ENCODE data around the gene BIVM. TPM values are rescaled to one million over a fixed set of nuclear protein-coding genes. Genes with fewer than 3 reads are reported as not detected.

BIVM gene
- total and polyA plus RNA-seq, 4 donors = 7.4 to 17.8 (median 11.3) TPM

GRCh38 chr13:102863590-102863989, 64.7 kb downstream of the BIVM start:
- TF ChIP-seq ATF3 (IDR thresholded peaks at IDR 0.05) (peak; percentile 76), RAD21 (IDR thresholded peaks at IDR 0.05) (peak; percentile 39 to 43), HNF4A (conservative IDR thresholded peaks at IDR 0.05) (peak; percentile 79 to 92), HNF4G (IDR thresholded peaks at IDR 0.05) (no peak), FOXA1 (IDR thresholded peaks at IDR 0.05) (peak; percentile 38), RXRA (IDR thresholded peaks at IDR 0.05) (peak; percentile 98), NR2F2 (IDR thresholded peaks at IDR 0.05) (no peak), SP1 (IDR thresholded peaks at IDR 0.05) (peak; percentile 89), CTCF (IDR thresholded peaks at IDR 0.05; ENCODE audit: low read depth, low read length, missing input control) (no peak), YY1 (IDR thresholded peaks at IDR 0.05) (peak; percentile 67), ZBTB33 (IDR thresholded peaks at IDR 0.05) (peak; percentile 65), GABPA (IDR thresholded peaks at IDR 0.05 in 1 of 2, conservative IDR thresholded peaks at IDR 0.05 in 1 of 2) (peak in 1 of 2 donors; percentile 52), JUND (IDR thresholded peaks at IDR 0.05) (peak; percentile 71 to 82), FOXA2 (IDR thresholded peaks at IDR 0.05) (peak; percentile 52), EGR1 (IDR thresholded peaks at IDR 0.05; ENCODE audit: low read depth in 2 of 2) (peak in 1 of 2 donors; percentile 45), TAF1 (conservative IDR thresholded peaks at IDR 0.05) (no peak), MAX (IDR thresholded peaks at IDR 0.05) (peak; percentile 48)
- TF ChIP-seq, protein P1, sequence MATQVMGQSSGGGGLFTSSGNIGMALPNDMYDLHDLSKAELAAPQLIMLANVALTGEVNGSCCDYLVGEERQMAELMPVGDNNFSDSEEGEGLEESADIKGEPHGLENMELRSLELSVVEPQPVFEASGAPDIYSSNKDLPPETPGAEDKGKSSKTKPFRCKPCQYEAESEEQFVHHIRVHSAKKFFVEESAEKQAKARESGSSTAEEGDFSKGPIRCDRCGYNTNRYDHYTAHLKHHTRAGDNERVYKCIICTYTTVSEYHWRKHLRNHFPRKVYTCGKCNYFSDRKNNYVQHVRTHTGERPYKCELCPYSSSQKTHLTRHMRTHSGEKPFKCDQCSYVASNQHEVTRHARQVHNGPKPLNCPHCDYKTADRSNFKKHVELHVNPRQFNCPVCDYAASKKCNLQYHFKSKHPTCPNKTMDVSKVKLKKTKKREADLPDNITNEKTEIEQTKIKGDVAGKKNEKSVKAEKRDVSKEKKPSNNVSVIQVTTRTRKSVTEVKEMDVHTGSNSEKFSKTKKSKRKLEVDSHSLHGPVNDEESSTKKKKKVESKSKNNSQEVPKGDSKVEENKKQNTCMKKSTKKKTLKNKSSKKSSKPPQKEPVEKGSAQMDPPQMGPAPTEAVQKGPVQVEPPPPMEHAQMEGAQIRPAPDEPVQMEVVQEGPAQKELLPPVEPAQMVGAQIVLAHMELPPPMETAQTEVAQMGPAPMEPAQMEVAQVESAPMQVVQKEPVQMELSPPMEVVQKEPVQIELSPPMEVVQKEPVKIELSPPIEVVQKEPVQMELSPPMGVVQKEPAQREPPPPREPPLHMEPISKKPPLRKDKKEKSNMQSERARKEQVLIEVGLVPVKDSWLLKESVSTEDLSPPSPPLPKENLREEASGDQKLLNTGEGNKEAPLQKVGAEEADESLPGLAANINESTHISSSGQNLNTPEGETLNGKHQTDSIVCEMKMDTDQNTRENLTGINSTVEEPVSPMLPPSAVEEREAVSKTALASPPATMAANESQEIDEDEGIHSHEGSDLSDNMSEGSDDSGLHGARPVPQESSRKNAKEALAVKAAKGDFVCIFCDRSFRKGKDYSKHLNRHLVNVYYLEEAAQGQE (IDR thresholded peaks at IDR 0.05) = peak; percentile 30
- no peak for DNase-seq (ENCODE audit: low spot score)
- H3K9ac ChIP-seq (ENCODE audit: low read depth in 1 of 2, low read length in 2 of 2) = no peak overlapping the region
- no peak overlapping the region for H3K4me3 ChIP-seq (ENCODE audit: low read depth in 1 of 3, low read length in 3 of 3)
- H3K27me3 ChIP-seq (ENCODE audit: control insufficient read depth in 4 of 4, insufficient read depth in 4 of 4, low read length in 3 of 4) = no peaks in the 10 kb centered on the region
- 31% methylated on average over 4 of the region's 4 CpGs for WGBS
- H3K9me3 ChIP-seq (ENCODE audit: control insufficient read depth in 4 of 4, low read length in 3 of 4) = no peaks in the 10 kb centered on the region
- H3K36me3 ChIP-seq (ENCODE audit: control insufficient read depth in 4 of 4, insufficient read depth in 3 of 4, low read depth in 1 of 4, low read length in 3 of 4) = peaks cover 14 to 80% (median 71%) of the 10 kb centered on the region in 4 donors
- H3K4me1 ChIP-seq (ENCODE audit: control insufficient read depth in 4 of 4, insufficient read depth in 4 of 4, low read length in 3 of 4) = peaks cover 4 to 28% (median 25%) of the 10 kb centered on the region in 4 donors
- H3K27ac ChIP-seq (ENCODE audit: low read depth in 1 of 2, low read length in 2 of 2) = no peak overlapping the region
